Mammary epithelial cell (primary cell): ENCODE results near the gene ZNF496.

Experiments
- EZH2 ChIP-seq: IDR thresholded peaks from 2 replicates; pipeline ENCODE4 v1.6.1; 2012; ENCODE audit warnings: low read length, inconsistent platforms, borderline replicate concordance
- TF ChIP-seq, protein P1 (sequence below), 2 donors: IDR thresholded peaks in 1 of 2; conservative IDR thresholded peaks in 1 of 2; 2 replicates each; pipeline ENCODE4 v1.5.1; 2011 to 2012; ENCODE audit warnings: inconsistent platforms in 2 of 2, low read length in 2 of 2, mild to moderate bottlenecking in 2 of 2, control low read depth in 1 of 2, low read depth in 1 of 2; ENCODE audit not compliant: insufficient read depth in 1 of 2; ENCODE audit errors: extremely low read depth in 1 of 2

DNA sequence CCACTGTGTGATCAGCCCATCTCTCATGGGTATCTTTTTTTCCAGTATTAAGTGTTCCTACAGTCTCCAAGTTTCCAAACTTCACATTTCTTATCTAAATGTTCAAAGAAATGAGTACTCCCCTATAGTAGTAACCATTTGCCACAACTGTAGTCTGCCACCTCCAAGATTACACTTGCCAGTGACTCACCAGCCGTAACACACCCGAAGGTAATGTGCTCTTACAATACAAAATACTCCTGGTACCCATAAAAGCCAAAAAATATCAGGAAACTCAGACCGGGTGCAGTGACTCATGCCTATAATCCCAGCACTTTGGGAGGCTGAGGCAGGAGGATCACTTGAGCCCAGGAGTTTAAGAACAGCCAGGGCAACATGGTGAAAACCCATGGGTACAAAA lies 20.5 kb upstream of the ZNF496 start:
- no peak for TF ChIP-seq EZH2
- TF ChIP-seq, protein P1, sequence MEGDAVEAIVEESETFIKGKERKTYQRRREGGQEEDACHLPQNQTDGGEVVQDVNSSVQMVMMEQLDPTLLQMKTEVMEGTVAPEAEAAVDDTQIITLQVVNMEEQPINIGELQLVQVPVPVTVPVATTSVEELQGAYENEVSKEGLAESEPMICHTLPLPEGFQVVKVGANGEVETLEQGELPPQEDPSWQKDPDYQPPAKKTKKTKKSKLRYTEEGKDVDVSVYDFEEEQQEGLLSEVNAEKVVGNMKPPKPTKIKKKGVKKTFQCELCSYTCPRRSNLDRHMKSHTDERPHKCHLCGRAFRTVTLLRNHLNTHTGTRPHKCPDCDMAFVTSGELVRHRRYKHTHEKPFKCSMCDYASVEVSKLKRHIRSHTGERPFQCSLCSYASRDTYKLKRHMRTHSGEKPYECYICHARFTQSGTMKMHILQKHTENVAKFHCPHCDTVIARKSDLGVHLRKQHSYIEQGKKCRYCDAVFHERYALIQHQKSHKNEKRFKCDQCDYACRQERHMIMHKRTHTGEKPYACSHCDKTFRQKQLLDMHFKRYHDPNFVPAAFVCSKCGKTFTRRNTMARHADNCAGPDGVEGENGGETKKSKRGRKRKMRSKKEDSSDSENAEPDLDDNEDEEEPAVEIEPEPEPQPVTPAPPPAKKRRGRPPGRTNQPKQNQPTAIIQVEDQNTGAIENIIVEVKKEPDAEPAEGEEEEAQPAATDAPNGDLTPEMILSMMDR (conservative IDR thresholded peaks at IDR 0.05 in 1 of 2, IDR thresholded peaks at IDR 0.05 in 1 of 2; ENCODE audit: extremely low read depth in 1 of 2, insufficient read depth in 1 of 2, low read depth in 1 of 2, low read length in 2 of 2), result no peak
